HEK293T (cell line): ENCODE data around the gene CASZ1.

Experiments
- BHLHE40 ChIP-seq: fragments of 450-650 bp; IDR thresholded peaks from 2 replicates; pipeline ENCODE4 v1.6.1; 2016; ENCODE audit warnings: mild to moderate bottlenecking, moderate library complexity, borderline replicate concordance
- CTBP1 ChIP-seq: fragments of 450-650 bp; IDR thresholded peaks from 2 replicates; pipeline ENCODE4 v1.6.1; 2016; ENCODE audit warnings: borderline replicate concordance
- ELF4 ChIP-seq: fragments of 450-650 bp; IDR thresholded peaks from 2 replicates; pipeline ENCODE4 v1.6.1; 2017; ENCODE audit warnings: antibody characterized with exemption
- FOXA1 ChIP-seq: fragments of 450-650 bp; IDR thresholded peaks from 2 replicates; pipeline ENCODE4 v1.6.1; 2016; ENCODE audit warnings: mild to moderate bottlenecking
- FOXK2 ChIP-seq: fragments of 450-650 bp; IDR thresholded peaks from 2 replicates; pipeline ENCODE4 v1.6.1; 2016; ENCODE audit warnings: mild to moderate bottlenecking
- FOXM1 ChIP-seq: fragments of 450-650 bp; IDR thresholded peaks from 2 replicates; pipeline ENCODE4 v1.6.1; 2017; ENCODE audit warnings: mild to moderate bottlenecking, borderline replicate concordance
- HDGF ChIP-seq: fragments of 450-650 bp; IDR thresholded peaks from 2 replicates; pipeline ENCODE4 v1.6.1; 2017; ENCODE audit warnings: antibody characterized with exemption, borderline replicate concordance
- LEF1 ChIP-seq: fragments of 450-650 bp; IDR thresholded peaks from 2 replicates; pipeline ENCODE4 v1.6.1; 2017; ENCODE audit warnings: mild to moderate bottlenecking, borderline replicate concordance
- NFRKB ChIP-seq: fragments of 450-650 bp; IDR thresholded peaks from 2 replicates; pipeline ENCODE4 v1.6.1; 2016; ENCODE audit warnings: mild to moderate bottlenecking, moderate library complexity
- SP1 ChIP-seq: fragments of 450-650 bp; IDR thresholded peaks from 2 replicates; pipeline ENCODE4 v1.6.1; 2017
- SUZ12 ChIP-seq: fragments of 450-650 bp; IDR thresholded peaks from 2 replicates; pipeline ENCODE4 v1.6.1; 2016; ENCODE audit warnings: mild to moderate bottlenecking
- TARDBP ChIP-seq: fragments of 450-650 bp; IDR thresholded peaks from 2 replicates; pipeline ENCODE4 v1.6.1; 2016
- ZNF384 ChIP-seq: fragments of 450-650 bp; IDR thresholded peaks from 2 replicates; pipeline ENCODE4 v1.6.1; 2016
- TF ChIP-seq, protein P1 (sequence below): fragments of 450-650 bp; IDR thresholded peaks from 2 replicates; pipeline ENCODE4 v1.6.1; 2016

DNA sequence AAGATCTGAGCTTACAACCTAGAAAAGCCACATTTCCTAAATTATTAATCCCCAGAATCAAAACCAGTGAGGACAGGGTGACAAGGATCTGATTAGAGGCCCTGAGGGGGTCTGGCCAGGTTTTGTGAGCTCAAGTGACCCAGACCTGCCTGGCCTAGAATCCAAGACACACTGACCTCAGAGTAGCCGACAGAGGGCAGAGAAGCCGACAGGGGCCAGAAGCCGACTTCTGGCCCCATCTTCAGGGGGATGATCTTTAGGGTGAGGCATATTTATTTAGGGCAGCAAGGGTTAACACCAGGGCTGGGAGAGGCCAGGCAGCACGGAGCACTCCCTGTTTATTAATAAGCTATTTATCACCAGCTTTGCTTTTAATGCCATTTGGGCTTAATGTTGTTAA lies 45.3 kb downstream of the CASZ1 start:
- no peak for TF ChIP-seq TARDBP
- no peak for TF ChIP-seq BHLHE40
- no peak for TF ChIP-seq ZNF384
- TF ChIP-seq FOXM1, result no peak
- no peak for TF ChIP-seq CTBP1
- TF ChIP-seq, protein P1, sequence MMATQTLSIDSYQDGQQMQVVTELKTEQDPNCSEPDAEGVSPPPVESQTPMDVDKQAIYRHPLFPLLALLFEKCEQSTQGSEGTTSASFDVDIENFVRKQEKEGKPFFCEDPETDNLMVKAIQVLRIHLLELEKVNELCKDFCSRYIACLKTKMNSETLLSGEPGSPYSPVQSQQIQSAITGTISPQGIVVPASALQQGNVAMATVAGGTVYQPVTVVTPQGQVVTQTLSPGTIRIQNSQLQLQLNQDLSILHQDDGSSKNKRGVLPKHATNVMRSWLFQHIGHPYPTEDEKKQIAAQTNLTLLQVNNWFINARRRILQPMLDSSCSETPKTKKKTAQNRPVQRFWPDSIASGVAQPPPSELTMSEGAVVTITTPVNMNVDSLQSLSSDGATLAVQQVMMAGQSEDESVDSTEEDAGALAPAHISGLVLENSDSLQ, result no peak
- no peak for TF ChIP-seq FOXK2
- TF ChIP-seq HDGF, result no peak
- no peak for TF ChIP-seq SUZ12
- TF ChIP-seq FOXA1, result no peak
- no peak for TF ChIP-seq SP1
- no peak for TF ChIP-seq LEF1
- no peak for TF ChIP-seq NFRKB
- TF ChIP-seq ELF4, result no peak
